ENCODE data around the gene ERN2.
"Not testable (repeated sequence)": the region's sequence is repeated elsewhere in the genome, so short reads cannot be mapped to it uniquely, and the experiment has no call there.

Gene ERN2

DNA sequence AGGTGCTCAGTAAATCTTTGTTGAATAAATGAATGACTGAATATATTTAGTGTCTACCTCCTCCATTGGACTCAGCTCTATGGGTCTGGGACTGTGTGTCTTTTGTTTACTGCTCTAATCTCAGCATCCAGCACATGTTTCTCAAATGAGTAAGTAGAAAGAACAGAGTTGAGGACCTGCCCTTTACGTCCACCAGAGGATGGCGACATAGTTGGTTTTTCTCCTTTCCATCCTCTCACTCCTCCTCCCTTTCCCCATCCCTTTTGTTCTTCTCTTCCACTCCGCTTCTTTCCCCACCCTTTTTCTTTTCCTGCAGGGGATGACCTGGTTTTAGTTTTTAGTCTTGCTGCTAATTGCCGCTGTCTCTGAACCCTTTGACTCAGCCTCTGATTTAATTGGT lies 29.7 kb upstream of the ERN2 start:
- Histone ChIP-seq H3K4me3 (ENCODE audit: low read depth, low read length) (no peak overlapping the region), H2AFZ (no peak overlapping the region), H3K9ac (no peak overlapping the region), H3K9me3 (ENCODE audit: control insufficient read depth, low read length) (no peaks in the 10 kb centered on the region), H3K27me3 (ENCODE audit: control insufficient read depth, insufficient read depth, low read length) (no peaks in the 10 kb centered on the region), H3K79me2 (no peaks in the 10 kb centered on the region), H3K4me1 (no peaks in the 10 kb centered on the region), H3K27ac (no peak overlapping the region), H3K4me2 (ENCODE audit: low read length) (no peak overlapping the region), H3K36me3 (ENCODE audit: control insufficient read depth, insufficient read depth, low read length) (no peaks in the 10 kb centered on the region)
- no peak for TF ChIP-seq CTCF (IDR thresholded peaks at IDR 0.05)

DNA sequence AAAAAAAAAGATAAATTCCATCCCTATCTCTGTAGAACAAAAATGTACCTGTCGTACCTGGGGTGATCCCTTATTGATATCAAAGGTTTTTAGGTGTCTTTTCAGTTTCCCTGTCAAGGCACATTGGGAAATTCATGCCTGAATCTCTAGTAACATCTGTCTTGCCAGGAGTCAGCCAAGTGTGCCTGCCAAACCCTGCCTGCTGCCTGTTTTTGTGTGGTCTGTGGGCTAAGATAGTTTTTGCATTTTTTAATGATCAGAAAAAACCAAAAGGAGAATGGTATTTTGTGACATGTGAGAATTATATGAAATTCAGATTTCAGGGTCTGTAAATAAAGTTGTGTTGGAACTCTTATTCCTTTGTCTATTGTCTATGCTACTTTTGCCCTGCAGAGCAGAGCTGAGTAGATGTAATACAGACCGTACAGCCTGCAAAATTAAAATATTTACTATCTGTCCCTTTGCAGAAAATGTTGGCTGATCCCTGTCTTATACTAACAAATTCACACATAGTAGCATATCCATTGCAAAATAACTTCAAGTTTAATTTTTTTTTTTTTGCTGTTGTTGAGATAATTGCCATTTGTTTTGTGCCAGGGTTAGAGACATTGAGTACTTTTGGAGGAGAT lies 28.8 kb upstream of the ERN2 start:
- no peak overlapping the region for H3K27ac ChIP-seq
- H3K4me3 ChIP-seq (ENCODE audit: low read depth, low read length) = no peak overlapping the region
- no peaks in the 10 kb centered on the region for H3K36me3 ChIP-seq (ENCODE audit: control insufficient read depth, insufficient read depth, low read length)
- H3K79me2 ChIP-seq = no peaks in the 10 kb centered on the region
- TF ChIP-seq CTCF (IDR thresholded peaks at IDR 0.05) = no peak
- H3K4me2 ChIP-seq (ENCODE audit: low read length) = no peak overlapping the region
- no peaks in the 10 kb centered on the region for H3K27me3 ChIP-seq (ENCODE audit: control insufficient read depth, insufficient read depth, low read length)
- no peaks in the 10 kb centered on the region for H3K4me1 ChIP-seq
- no peak overlapping the region for H3K9ac ChIP-seq
- no peak overlapping the region for H2AFZ ChIP-seq
- no peaks in the 10 kb centered on the region for H3K9me3 ChIP-seq (ENCODE audit: control insufficient read depth, low read length)

GRCh38 chr16:23739516-23739915 lies 26.5 kb upstream of the ERN2 start:
- H3K27me3 ChIP-seq (ENCODE audit: control insufficient read depth, insufficient read depth, low read length) = no peaks in the 10 kb centered on the region
- no peaks in the 10 kb centered on the region for H3K79me2 ChIP-seq
- TF ChIP-seq CTCF (IDR thresholded peaks at IDR 0.05) = no peak
- no peaks in the 10 kb centered on the region for H3K9me3 ChIP-seq (ENCODE audit: control insufficient read depth, low read length)
- no peaks in the 10 kb centered on the region for H3K36me3 ChIP-seq (ENCODE audit: control insufficient read depth, insufficient read depth, low read length)
- no peak overlapping the region for H3K4me2 ChIP-seq (ENCODE audit: low read length)
- H3K4me3 ChIP-seq (ENCODE audit: low read depth, low read length) = no peak overlapping the region
- H3K4me1 ChIP-seq = no peaks in the 10 kb centered on the region
- no peak overlapping the region for H2AFZ ChIP-seq
- no peak overlapping the region for H3K9ac ChIP-seq
- no peak overlapping the region for H3K27ac ChIP-seq

GRCh38 chr16:23737423-23738028 lies 24.5 kb upstream of the ERN2 start:
- H3K27ac ChIP-seq; H3K36me3 ChIP-seq (ENCODE audit: control insufficient read depth, insufficient read depth, low read length); H3K4me1 ChIP-seq; H3K4me2 ChIP-seq (ENCODE audit: low read length); H3K27me3 ChIP-seq (ENCODE audit: control insufficient read depth, insufficient read depth, low read length); H3K79me2 ChIP-seq; H3K4me3 ChIP-seq (ENCODE audit: low read depth, low read length); H3K9ac ChIP-seq; H2AFZ ChIP-seq; H3K9me3 ChIP-seq (ENCODE audit: control insufficient read depth, low read length): not testable (repeated sequence)

DNA sequence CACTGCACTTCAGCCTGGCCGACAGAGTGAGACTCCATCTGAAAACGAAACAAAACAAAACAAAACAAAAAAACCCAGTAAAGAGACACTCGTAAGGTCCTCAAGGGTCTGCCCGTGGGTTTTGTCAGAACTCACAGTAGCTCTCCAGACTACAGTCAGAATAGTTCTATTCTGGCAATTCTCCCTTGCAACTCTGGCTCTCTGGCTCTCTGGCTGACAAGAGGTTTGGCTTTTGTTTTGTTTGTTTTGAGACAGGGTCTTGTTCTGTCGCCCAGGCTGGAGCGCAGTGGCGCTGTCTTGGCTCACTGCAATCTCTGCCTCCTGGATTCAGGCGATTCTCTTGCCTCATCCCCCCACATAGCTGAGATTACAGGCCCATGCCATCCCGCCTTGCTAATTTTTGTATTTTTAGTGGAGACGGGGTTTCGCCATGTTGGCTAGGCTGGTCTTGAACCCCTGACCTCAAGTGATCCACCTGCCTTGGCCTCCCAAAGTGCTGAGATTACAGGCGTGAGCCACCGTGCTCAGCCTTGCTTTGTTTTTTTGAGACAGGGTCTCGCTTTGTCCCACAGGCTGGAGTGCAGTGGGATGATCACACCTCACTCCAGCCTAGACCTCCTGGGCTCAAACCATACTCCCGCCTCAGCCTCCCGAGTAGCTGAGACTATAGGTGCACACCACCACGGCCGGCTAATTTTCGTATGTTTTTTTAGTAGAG lies 21.3 kb upstream of the ERN2 start:
- no peak overlapping the region for H3K9ac ChIP-seq
- H3K4me1 ChIP-seq = no peaks in the 10 kb centered on the region
- no peaks in the 10 kb centered on the region for H3K27me3 ChIP-seq (ENCODE audit: control insufficient read depth, insufficient read depth, low read length)
- no peak overlapping the region for H2AFZ ChIP-seq
- no peak for TF ChIP-seq CTCF (IDR thresholded peaks at IDR 0.05)
- no peaks in the 10 kb centered on the region for H3K9me3 ChIP-seq (ENCODE audit: control insufficient read depth, low read length)
- H3K36me3 ChIP-seq (ENCODE audit: control insufficient read depth, insufficient read depth, low read length) = no peaks in the 10 kb centered on the region
- no peaks in the 10 kb centered on the region for H3K79me2 ChIP-seq
- H3K4me2 ChIP-seq (ENCODE audit: low read length) = no peak overlapping the region
- no peak overlapping the region for H3K27ac ChIP-seq
- H3K4me3 ChIP-seq (ENCODE audit: low read depth, low read length) = no peak overlapping the region

All from parathyroid adenoma (tissue), 2 donors.